Upper lobe of left lung (tissue), 4 donors: Measurements from ENCODE around the gene BMPR1B.

Source experiments
- CTCF ChIP-seq, 6 experiments: fragments of 450-650 bp in 4 of 6; fragments of 200-600 bp in 2 of 6; sonication (generic) in 2 of 6; IDR thresholded peaks; one replicate each; pipeline ENCODE4 v1.5.1; 2016 to 2019; ENCODE audit warnings: antibody characterized with exemption in 6 of 6
- POLR2A ChIP-seq, 4 donors: fragments of 450-650 bp; IDR thresholded peaks; one replicate each; pipeline ENCODE4 v1.5.1; 2016 to 2017; ENCODE audit warnings: antibody characterized with exemption in 4 of 4, mild to moderate bottlenecking in 2 of 4

- TF ChIP-seq CTCF (IDR thresholded peaks at IDR 0.05) (no peak), POLR2A (IDR thresholded peaks at IDR 0.05) (no peak)
These were observed 46.1 kb upstream of the BMPR1B start for GRCh38 chr4:94711635-94712034.
